ENCODE data around the gene HERC3. TPM values are rescaled to one million over a fixed set of nuclear protein-coding genes. Genes with fewer than 3 reads are reported as not detected.

HERC3 gene
- total RNA-seq, 1 experiment from 2014 or later, result 2.8 TPM

DNA sequence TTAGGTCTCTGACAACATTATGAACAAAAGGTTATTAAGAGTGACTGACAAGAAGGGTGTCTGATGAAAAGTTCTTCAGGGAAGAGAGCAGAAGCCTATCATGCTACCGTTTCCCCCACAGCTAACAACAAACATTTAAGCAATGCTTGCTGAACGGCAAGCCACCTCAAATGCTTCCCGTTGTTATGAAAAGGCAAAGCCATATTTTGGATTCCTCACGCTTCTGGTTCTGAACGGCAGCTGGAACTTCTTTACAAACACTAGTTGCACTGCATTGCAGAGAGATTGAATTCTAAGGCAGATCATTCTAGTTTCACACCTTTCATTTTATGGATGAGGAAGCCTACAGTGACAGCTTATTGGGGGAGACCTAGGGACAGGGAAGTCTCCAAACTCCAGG lies 153.9 kb downstream of the HERC3 start:
- no peak for DNase-seq (ENCODE audit: low spot score)

DNA sequence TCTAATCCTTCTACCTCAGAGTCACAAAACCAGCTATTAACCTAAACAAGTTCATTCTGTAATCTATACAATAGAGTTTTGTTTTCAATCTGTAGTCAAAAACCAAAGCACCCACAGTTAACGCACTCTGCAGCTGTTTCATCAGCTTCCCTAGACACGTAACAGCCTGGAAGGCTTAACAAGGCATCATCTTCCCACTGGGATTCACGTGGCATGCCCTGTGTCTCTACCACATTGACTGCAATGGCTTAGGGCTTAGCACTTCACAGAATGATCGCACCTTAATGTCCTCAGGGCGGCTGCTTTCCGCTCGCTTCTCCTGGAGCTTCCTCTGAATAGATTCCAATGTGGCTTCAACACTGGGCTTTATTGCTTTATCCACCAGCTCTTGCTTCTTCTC lies 155.1 kb downstream of the HERC3 start:
- DNase-seq (ENCODE audit: low spot score), result no peak

DNA sequence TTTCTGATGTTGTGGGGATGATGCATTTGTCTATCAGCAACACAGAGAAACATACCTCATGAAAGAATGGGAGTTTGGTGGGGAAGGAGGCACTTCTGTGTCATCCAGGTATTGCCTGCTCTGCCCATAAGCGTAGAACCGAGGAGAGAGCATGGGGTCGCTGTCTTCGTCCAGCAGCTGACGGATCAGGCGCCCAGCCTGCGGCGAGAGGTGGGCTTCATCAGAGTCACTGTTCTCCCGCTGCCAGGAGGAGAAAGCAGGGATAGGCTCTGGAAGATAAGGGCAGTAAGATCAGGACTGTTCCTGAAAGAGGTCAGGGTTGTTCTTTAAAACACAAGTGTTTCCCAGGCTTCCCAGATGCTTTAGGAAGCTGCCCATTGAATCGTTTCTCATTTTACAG lies 158.1 kb downstream of the HERC3 start:
- no peak for DNase-seq (ENCODE audit: low spot score)

DNA sequence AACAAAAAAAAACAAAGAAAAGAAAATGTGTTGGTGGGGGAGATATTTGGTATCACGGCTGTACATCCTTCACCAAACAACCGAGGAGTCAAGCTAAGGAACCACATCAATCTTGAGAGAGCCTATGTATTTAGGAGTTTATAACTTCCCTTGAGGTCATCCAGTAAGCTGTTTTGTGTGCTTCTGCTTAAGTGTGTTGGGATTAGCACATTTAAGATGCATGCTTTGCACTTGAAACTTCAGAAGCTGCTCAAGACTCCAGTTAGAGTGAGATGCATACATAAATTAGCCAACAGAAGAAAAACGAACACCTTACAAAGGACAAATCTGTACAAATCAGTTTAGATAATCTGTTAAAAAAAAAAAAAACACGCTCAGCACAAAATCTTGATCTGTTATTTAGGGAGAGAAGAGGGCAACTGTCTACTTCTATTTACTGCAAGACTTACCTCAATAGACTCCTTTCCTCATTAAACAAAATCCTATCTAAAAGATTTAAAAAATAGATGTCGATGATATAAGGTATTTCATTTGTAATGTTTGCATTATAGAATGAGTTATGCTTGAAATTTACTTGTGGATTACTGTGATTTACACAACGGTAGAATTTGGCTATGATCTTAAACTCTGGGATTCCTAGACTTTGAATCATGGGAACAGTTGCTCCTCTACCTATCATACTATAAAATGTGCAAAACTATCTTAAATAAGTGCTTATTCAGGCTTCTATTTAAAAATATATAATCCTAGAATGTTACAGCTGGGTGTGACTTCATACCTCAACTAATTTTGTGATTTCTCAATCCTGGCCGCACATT lies 159.2 kb downstream of the HERC3 start:
- no peak for DNase-seq (ENCODE audit: low spot score)

DNA sequence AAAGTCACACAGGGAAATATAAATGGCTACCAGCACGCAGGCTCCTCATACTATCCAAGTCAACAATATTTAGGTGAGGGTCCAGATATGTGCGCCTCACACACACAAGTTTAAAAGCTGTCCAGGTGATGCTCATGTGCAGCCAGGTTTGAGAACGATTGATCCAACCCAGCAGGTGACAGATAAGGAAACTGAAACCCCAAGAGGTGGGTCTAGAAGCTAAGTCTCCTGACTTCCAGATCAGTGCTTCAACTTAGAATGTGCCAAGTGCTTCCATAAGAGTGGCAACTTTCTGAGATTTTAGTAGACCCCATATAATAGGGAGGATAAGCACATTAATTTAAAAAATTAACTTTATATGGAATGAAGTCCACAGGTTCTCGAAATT lies 159.8 kb downstream of the HERC3 start:
- no peak for DNase-seq (ENCODE audit: low spot score)

DNA sequence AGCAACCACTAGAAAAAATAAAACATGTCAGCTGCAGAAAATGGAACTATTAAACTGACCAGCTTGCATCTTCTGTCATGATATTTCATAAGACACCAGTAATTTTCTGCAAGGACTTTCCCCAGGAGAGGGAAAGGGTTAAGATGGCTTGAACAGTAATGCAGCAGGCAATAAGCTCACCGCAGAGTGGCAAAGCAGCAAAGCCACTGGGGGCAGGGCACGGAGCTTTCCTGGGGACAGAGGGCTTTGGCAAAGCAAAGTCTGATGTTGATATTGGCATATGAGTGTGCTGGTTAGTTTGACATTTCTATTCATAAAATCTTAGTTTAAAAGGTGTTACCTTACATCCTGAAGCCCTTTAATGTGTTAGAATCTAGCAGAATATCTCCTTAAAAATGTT lies 160.5 kb downstream of the HERC3 start:
- DNase-seq (ENCODE audit: low spot score), result no peak

DNA sequence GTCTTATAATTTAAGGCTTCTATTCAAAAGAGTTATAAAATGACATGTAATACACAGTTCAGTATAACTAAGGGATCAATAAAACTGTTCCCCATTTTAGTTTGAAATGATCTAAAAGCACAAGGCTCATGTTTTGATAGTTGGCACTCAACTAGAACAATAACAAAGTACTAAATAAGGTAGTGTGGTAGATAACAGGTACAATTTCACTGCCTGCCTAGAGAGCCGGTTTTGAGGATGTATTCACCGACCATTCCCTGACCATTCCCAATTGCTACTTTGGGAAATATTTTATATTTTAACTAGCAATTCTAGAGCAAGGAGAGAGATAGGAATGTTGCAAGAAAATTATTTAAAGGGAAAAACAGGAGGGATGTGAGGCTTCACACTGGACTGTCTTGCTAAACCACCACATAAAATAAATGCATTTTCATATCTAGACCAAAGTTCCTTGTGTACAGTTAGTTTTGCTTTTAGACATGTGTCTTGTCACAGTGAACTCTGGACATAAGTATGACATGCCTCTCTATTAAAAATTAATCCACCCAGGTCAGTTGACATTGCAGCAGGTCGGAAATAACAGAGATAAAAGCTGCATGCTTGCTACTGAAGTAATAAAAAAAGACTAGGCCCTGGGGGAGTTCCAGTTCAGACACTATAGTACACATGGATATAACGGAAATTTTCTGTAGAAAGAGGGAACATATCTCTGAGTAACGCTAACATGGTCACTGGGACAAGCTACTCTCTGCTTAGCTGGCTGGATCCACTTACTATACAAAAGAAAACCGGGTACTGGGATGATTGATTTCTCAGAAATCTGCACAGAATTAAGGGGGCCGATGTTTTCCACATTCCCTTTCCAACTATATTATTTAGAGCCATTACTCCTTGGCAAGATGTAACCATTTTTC lies 161.6 kb downstream of the HERC3 start:
- no peak for DNase-seq (ENCODE audit: low spot score)

DNA sequence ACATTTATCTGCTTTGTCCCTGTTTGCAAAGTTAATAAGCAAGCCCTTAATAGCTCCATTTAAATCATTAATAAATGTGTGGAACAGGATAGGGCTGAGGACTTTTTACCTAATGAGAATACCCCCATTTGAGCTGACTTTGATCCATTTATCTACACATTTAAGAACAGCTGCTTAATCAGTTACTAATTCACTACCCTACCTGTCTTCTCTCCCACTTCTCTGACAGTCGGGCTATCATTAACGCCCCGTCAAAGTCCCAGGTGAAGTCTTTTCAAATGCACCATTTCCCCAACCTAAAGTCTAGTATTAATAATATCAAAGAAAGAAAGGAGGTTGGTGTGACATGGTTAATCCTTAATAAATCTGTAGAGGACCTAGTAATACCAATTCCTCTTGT lies 162.5 kb downstream of the HERC3 start:
- DNase-seq (ENCODE audit: low spot score), result no peak

DNA sequence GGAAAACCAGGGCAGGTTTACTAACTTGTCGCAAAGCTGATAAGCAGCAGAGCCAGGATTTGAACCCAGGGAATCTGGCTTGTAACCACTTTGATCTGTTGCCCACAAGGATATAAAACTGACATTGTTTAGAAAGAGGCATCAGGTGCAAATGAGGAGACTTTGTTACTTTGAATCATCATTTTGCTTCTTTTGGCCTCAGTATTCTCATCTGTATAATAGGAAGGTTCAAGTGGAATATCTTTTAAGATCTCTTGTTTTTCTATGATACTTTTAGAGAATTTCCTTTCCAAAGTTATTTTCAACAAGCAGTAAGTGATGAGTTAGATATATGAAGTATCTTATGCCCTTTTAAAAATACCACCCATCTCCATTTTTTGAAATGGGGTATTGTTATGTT lies 163.2 kb downstream of the HERC3 start:
- no peak for DNase-seq (ENCODE audit: low spot score)

DNA sequence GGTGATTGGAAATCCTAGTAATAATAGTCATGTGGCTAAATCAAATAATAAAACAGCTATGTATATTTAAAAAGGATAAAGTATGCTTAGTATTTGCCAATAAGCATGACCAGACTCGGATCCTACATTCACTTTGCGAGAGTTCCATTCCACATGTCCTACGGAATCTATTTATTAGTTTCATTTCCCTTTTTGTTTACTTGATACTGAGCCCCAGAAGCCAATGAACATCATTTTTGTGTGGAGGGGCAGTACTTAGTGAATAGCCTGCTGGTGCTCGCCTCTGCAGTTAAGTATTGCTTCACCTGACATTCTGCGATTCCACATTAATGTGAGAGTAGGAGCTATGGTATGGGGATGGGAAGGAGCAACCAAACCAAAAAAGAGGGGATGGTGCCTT lies 163.9 kb downstream of the HERC3 start:
- DNase-seq (ENCODE audit: low spot score), result no peak

DNA sequence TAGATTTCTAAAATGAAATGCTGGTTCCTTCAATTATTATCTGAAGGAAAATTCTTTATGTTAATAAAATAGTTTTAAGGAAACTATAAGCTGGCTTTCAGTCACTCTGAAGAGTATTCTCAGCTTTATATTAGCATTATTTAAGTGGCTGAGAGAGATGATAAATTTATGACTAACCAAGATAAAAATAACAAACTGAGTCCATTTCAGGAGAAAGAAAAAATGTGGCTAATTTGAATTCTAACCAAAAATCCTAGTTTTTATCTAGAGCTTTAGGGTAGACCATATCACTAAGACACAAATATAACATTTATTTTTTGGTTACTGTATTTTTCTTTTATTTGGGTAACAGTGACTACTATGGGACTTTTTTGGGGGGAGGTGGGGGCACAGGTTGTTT lies 164.8 kb downstream of the HERC3 start:
- no peak for DNase-seq (ENCODE audit: low spot score)

DNA sequence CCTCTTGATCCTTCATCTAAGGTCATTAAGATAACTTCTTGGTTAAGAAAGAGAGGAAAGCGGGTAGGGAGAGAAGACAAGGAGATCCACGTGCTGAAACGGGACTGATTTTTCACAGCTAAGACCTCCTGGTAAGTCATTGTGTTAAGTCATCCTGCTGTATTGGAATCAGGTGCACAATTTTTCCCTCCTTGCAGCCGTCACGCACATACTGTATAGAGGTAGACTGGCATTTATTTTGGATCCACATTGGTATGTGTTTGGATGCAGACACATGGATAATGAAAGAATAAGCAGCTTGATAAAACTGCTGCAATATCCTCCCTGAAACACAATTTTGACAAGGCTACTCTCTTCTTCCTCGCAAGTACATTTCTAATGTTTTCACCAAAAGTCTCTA lies 165.5 kb downstream of the HERC3 start:
- DNase-seq (ENCODE audit: low spot score), result no peak

Other genes with a start within 250 kb of the HERC3 start
- 5.0 and 6.2 TPM in 2 replicates for gene HERC6, start 213.6 kb upstream of the HERC3 start, total RNA-seq (2014; rRNA removed; shearing (Covaris generic))
- 13.1 and 14.5 TPM in 2 replicates for gene HERC5, start 135.4 kb upstream of the HERC3 start, total RNA-seq (2014; rRNA removed; shearing (Covaris generic))
- 177 and 233 TPM in 2 replicates for gene PYURF, start 68.7 kb upstream of the HERC3 start, total RNA-seq (2014; rRNA removed; shearing (Covaris generic))
- 5.4 and 6.2 TPM in 2 replicates for gene NAP1L5, start 105.3 kb downstream of the HERC3 start, total RNA-seq (2014; rRNA removed; shearing (Covaris generic))

Data from A172 (cell line).